GM10266 (cell line): ENCODE data around the gene TRPM3.

Source experiments
- DNase-seq: peaks from one replicate; pipeline ENCODE4 v3.0.0; 2012; ENCODE audit errors: extremely low spot score
- TF ChIP-seq, protein P1 (sequence below): IDR thresholded peaks from 2 replicates; pipeline ENCODE4 v1.5.1; 2012; ENCODE audit warnings: mild to moderate bottlenecking, low read depth; ENCODE audit not compliant: control insufficient read depth, insufficient read depth; ENCODE audit errors: missing control alignments

The TRPM3 gene

DNA sequence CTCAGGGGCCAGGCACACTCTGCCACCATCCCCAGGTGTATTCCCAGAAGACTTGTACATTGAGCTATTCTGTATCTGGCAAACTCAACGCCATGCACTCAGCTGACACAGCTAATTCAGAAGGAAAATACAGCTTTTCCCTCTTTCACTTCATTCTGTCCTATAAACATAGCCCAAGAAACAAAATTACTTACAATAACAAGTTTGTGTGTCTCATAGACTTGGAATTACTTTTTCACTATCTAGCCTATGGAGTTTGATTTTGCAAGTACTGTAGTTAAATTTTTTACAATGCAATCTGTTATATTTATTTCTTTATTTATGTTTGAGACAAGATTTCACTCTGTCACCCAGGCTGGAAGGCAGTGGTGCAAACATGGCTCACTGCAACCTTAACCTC is 581.9 kb downstream of the TRPM3 start:
- DNase-seq: no peak
- TF ChIP-seq, protein P1, sequence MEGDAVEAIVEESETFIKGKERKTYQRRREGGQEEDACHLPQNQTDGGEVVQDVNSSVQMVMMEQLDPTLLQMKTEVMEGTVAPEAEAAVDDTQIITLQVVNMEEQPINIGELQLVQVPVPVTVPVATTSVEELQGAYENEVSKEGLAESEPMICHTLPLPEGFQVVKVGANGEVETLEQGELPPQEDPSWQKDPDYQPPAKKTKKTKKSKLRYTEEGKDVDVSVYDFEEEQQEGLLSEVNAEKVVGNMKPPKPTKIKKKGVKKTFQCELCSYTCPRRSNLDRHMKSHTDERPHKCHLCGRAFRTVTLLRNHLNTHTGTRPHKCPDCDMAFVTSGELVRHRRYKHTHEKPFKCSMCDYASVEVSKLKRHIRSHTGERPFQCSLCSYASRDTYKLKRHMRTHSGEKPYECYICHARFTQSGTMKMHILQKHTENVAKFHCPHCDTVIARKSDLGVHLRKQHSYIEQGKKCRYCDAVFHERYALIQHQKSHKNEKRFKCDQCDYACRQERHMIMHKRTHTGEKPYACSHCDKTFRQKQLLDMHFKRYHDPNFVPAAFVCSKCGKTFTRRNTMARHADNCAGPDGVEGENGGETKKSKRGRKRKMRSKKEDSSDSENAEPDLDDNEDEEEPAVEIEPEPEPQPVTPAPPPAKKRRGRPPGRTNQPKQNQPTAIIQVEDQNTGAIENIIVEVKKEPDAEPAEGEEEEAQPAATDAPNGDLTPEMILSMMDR: no peak

DNA sequence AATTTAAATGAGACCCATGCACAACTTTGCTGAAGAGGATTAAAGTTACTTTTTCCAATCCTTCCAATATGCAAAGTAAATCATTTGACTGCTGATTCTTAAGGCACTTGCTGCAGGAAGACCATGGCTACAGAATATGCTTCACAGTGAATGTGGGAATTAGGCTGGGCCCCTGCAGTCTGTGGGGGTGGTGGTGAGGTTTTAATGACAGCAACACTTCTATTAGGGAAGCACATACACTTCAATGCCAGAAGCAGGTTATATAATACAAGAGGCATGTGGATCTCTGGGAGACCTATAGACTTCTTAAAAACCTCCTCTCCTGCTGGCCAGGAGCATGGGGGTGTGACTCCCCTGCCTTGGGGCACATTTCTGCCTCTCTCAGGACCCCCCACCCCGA is 582.4 kb downstream of the TRPM3 start:
- no peak for DNase-seq
- TF ChIP-seq, protein P1: no peak

DNA sequence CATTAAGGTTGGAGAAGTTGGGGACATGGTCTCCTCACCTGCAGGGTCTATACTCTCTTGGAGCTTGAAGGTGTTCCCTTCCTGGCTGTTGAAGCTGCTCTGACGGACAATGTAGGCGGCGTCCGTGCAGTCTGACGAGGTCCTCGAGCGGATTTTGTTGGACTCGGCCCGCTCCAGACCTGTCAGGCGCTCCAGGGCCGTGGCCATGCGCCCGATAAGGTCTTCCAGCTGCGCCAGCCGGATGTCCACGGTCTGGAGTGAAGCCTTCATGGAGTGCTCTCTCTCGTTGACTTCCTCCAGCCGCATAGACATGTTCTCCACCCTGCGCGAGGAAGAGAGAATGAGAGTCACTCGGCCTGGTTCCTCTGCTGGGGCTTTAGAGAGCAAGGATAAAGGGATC is 584.3 kb downstream of the TRPM3 start:
- TF ChIP-seq, protein P1: no peak

DNA sequence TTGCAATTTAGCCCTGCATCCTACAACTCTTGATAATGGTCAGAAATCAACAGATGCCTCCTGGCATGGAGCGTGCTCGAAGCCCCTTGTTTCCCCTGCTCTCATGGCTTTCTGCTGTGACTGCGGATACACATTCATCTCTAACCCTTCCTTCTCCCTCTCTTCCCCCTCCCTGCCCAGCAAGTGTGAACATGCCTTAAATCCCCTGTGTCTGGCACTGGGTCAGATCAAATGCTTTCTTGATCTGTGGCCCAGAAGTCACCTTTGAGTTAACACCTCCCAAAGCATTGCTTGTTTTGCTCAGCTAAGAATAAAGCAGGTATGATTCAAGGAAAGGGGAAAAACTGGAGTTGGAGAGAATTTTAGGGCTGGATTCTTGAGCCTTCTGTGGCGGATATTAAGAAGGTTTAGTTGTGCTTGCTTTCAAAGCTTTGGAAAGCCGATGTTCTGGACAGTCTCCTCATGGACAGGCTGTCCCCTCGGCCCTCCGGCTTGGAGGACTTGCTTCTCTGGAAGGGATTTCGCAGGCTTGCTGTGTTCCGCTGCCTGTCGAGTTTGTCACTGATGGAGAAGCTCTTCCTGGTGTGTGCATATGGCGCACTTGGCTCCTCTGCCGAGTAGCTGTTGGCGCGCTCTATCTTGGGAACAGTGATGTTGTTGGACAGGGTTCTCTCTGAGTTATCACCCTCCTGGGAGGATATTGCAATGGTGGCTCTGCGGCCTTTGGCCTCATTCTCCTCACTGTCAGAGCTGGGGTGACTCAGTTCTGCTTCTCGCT is 585.7 kb downstream of the TRPM3 start:
- DNase-seq: no peak
- TF ChIP-seq, protein P1: no peak

More for the DNA sequence above, 584.3 kb downstream of the TRPM3 start:
- DNase-seq: no peak

DNA sequence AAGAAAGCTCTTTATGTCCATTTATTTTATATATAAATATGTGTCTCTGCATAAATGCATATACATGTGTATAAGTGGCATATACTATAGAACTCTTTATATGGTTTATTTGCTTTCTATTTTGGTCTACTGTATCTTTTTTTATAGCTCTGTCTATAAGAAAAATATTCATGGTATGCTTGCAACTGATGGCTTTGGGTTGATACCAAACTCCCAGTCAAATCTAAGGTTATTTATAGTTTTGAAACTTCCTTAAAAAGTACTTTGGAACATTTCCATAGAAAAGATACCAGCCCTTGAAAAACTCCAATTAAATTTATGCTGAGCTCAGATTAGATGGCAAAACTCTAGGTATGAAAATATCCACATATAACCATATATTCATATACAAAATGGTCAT is 587.0 kb downstream of the TRPM3 start:
- no peak for DNase-seq
- TF ChIP-seq, protein P1: no peak

DNA sequence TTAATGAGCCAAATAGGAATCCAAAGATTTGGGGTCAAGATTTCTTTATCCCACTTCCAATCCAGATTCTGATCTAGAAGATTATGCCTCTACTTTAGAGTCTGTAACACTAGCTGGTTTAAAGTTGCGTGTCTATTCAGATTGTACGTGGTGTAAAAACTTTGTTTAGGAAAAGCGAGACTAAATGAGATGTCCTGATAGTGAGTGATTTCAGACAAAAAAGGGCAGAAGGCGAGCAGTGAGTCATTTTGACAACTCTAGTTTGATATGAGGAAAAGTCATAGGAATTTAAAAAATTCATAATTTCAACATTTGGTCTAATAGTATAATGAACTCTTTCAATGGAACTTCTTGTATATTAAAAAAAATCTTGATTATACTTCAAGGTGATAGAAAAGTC is 587.4 kb downstream of the TRPM3 start:
- TF ChIP-seq, protein P1: no peak
- no peak for DNase-seq

DNA sequence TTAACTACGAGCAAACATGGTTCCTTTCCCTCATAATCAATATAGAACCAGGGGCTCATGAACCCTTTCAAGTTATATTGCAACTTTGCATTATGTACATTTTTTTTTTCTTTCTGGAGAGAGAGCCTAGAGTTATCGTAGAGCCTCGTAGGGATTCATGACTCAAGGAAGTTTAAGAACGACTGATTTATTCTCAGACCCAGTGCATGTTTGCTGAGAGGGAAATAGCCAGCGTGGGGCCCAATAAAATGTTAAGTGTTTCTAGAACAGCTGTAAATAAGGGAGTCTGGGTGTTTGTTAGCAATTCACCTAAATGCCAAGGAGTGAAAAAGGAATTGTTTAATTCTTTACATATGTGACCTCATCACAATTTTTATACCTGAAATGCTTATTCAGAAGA is 587.9 kb downstream of the TRPM3 start:
- DNase-seq: no peak
- TF ChIP-seq, protein P1: no peak
